Measurements from ENCODE around the gene NTN1. TPM values are rescaled to one million over a fixed set of nuclear protein-coding genes. Genes with fewer than 3 reads are reported as not detected.
A peak's percentile ranks its signal among the peaks of the same experiment; 100 is the strongest.

The NTN1 gene
- total and polyA plus RNA-seq, 12 donors: 3.0 to 38.7 (median 15.8) TPM

GRCh38 chr17:9028202-9028987, 7.1 kb downstream of the NTN1 start:
- no peak for TF ChIP-seq CTCF (IDR thresholded peaks at IDR 0.05)
- H3K4me3 ChIP-seq: no peak overlapping the region
- no peak for DNase-seq
- intact Hi-C loops (cut with DNase I): loop anchor here in 2 of 10 donors (10.0 kb wide), 1 partner anchor 76 kb away; no protein-coding TSS in a partner anchor
- peak in 2 of 8 donors; percentile 7 to 25 for ATAC-seq
- H3K27ac ChIP-seq: peak overlapping the region in 1 of 10 donors; percentile 12
- no peaks in the 10 kb centered on the region for H3K36me3 ChIP-seq
- H3K27me3 ChIP-seq: peaks cover 0 to 35% (median 23%) of the 10 kb centered on the region in 7 donors
- peaks cover 0 to 9% (median 3%) of the 10 kb centered on the region in 9 donors for H3K4me1 ChIP-seq
- 58 to 63% methylated on average over 11 of the region's 11 CpGs for WGBS, 2 donors
- H3K9me3 ChIP-seq: no peaks in the 10 kb centered on the region

- intact Hi-C loops (cut with DNase I): loop anchor here in 2 of 10 donors (10.0 kb wide), 1 partner anchor 76 kb away; no protein-coding TSS in a partner anchor
- Histone ChIP-seq H3K27me3 (peaks cover 0 to 28% (median 16%) of the 10 kb centered on the region in 7 donors), H3K4me1 (peaks cover 0 to 5% (median 0%) of the 10 kb centered on the region in 9 donors), H3K36me3 (no peaks in the 10 kb centered on the region), H3K4me3 (no peak overlapping the region), H3K27ac (no peak overlapping the region), H3K9me3 (no peaks in the 10 kb centered on the region)
- DNase-seq: no peak
- no peak for TF ChIP-seq CTCF (IDR thresholded peaks at IDR 0.05)
- 87 to 92% methylated on average over 13 of the region's 13 CpGs for WGBS, 2 donors
- no peak for ATAC-seq
These were observed 7.8 kb downstream of the NTN1 start for GRCh38 chr17:9028988-9029570.

- intact Hi-C loops (cut with DNase I): no loop called here
- no peak for DNase-seq
- peaks cover 0 to 5% (median 0%) of the 10 kb centered on the region in 9 donors for H3K4me1 ChIP-seq
These were observed 10.8 kb downstream of the NTN1 start for GRCh38 chr17:9032151-9032550.

More at GRCh38 chr17:9032151-9032550, 10.8 kb downstream of the NTN1 start:
- H3K27ac ChIP-seq: no peak overlapping the region
- 80 to 85% methylated on average over 9 of the region's 9 CpGs for WGBS, 2 donors
- TF ChIP-seq CTCF (IDR thresholded peaks at IDR 0.05): no peak
- H3K36me3 ChIP-seq: no peaks in the 10 kb centered on the region
- ATAC-seq: no peak
- H3K4me3 ChIP-seq: no peak overlapping the region
- H3K9me3 ChIP-seq: peaks cover 0 to 4% (median 0%) of the 10 kb centered on the region in 11 donors
- H3K27me3 ChIP-seq: peaks cover 0 to 4% (median 0%) of the 10 kb centered on the region in 7 donors

Measured in heart right ventricle (tissue), 16 donors.